ENCODE data around the gene ARMH3.
A peak's percentile ranks its signal among the peaks of the same experiment; 100 is the strongest.

ARMH3 gene

GRCh38 chr10:101841826-101842225, 214.1 kb downstream of the ARMH3 start:
- Histone ChIP-seq H3K4me3 (ENCODE audit: low read depth, low read length) (no peak overlapping the region), H3K36me3 (replicated peaks) (no peaks in the 10 kb centered on the region), H3K27me3 (replicated peaks) (no peaks in the 10 kb centered on the region), H3K27ac (no peak overlapping the region)
- in situ Hi-C loops (cut with HindIII; ENCODE audit: low pct_ligation_motif_present, low sequenced_read_pairs): no loop called here
- no peak for DNase-seq
- TF ChIP-seq CTCF (IDR thresholded peaks at IDR 0.05; ENCODE audit: low read depth, low read length, missing control alignments): no peak

- peak; percentile 99 for TF ChIP-seq CTCF (IDR thresholded peaks at IDR 0.05; ENCODE audit: low read depth, low read length, missing control alignments)
These were observed 215.1 kb downstream of the ARMH3 start for GRCh38 chr10:101840741-101841453.

GRCh38 chr10:101840102-101840684, 215.8 kb downstream of the ARMH3 start:
- Histone ChIP-seq H3K27ac (no peak overlapping the region), H3K4me3 (ENCODE audit: low read depth, low read length) (peak overlapping the region; percentile 48), H3K36me3 (replicated peaks) (no peaks in the 10 kb centered on the region), H3K27me3 (replicated peaks) (no peaks in the 10 kb centered on the region)
- no peak for TF ChIP-seq CTCF (IDR thresholded peaks at IDR 0.05; ENCODE audit: low read depth, low read length, missing control alignments)
- in situ Hi-C loops (cut with HindIII; ENCODE audit: low pct_ligation_motif_present, low sequenced_read_pairs): no loop called here
- no peak for DNase-seq

More at GRCh38 chr10:101840741-101841453, 215.1 kb downstream of the ARMH3 start:
- Histone ChIP-seq H3K4me3 (ENCODE audit: low read depth, low read length) (peak overlapping the region; percentile 48), H3K27ac (no peak overlapping the region), H3K27me3 (replicated peaks) (no peaks in the 10 kb centered on the region), H3K36me3 (replicated peaks) (no peaks in the 10 kb centered on the region)
- peak; percentile 77 for DNase-seq
- in situ Hi-C loops (cut with HindIII; ENCODE audit: low pct_ligation_motif_present, low sequenced_read_pairs): no loop called here

GRCh38 chr10:101839416-101840063, 216.4 kb downstream of the ARMH3 start:
- no peak overlapping the region for H3K27ac ChIP-seq
- in situ Hi-C loops (cut with HindIII; ENCODE audit: low pct_ligation_motif_present, low sequenced_read_pairs): no loop called here
- no peak for TF ChIP-seq CTCF (IDR thresholded peaks at IDR 0.05; ENCODE audit: low read depth, low read length, missing control alignments)
- H3K27me3 ChIP-seq (replicated peaks): no peaks in the 10 kb centered on the region
- peak overlapping the region; percentile 37 for H3K4me3 ChIP-seq (ENCODE audit: low read depth, low read length)
- no peak for DNase-seq
- no peaks in the 10 kb centered on the region for H3K36me3 ChIP-seq (replicated peaks)

GRCh38 chr10:101839002-101839401, 217.0 kb downstream of the ARMH3 start:
- Histone ChIP-seq H3K27me3 (replicated peaks) (no peaks in the 10 kb centered on the region), H3K4me3 (ENCODE audit: low read depth, low read length) (no peak overlapping the region), H3K36me3 (replicated peaks) (no peaks in the 10 kb centered on the region), H3K27ac (no peak overlapping the region)
- no peak for DNase-seq
- no peak for TF ChIP-seq CTCF (IDR thresholded peaks at IDR 0.05; ENCODE audit: low read depth, low read length, missing control alignments)
- in situ Hi-C loops (cut with HindIII; ENCODE audit: low pct_ligation_motif_present, low sequenced_read_pairs): no loop called here
